Activated T-helper 2 cell treated with anti-CD3 and anti-CD28 coated beads, Interferon-gamma antibody, Interleukin-2, Interleukin-4, amounts not matched to agents 10 μg/mL and 5 μg/mL and 100 μg/mL, durations not matched to agents 14 hours and 24 hours and 36 hours (primary cell): Measurements from ENCODE around the gene OSTC. TPM values are rescaled to one million over a fixed set of nuclear protein-coding genes. Genes with fewer than 3 reads are reported as not detected.

Source experiments
- DNase-seq: peaks from one replicate; pipeline ENCODE4 v3.0.0; 2021; ENCODE audit warnings: low spot score
- H3K27ac Mint-ChIP-seq: one replicate; pipeline ENCODE4 v1.8.0; 2021; ENCODE audit warnings: mixed read lengths
- H3K27me3 Mint-ChIP-seq: one replicate; pipeline ENCODE4 v1.8.0; 2021; ENCODE audit warnings: low read depth, mixed read lengths
- H3K36me3 Mint-ChIP-seq: one replicate; pipeline ENCODE4 v1.8.0; 2021; ENCODE audit warnings: low read depth, mixed read lengths
- H3K4me1 Mint-ChIP-seq: one replicate; pipeline ENCODE4 v1.8.0; 2021; ENCODE audit warnings: low read depth, mixed read lengths
- H3K4me3 Mint-ChIP-seq: one replicate; pipeline ENCODE4 v1.8.0; 2021; ENCODE audit warnings: low read depth, mild to moderate bottlenecking, moderate library complexity, mixed read lengths
- H3K9me3 Mint-ChIP-seq: one replicate; pipeline ENCODE4 v1.8.0; 2021; ENCODE audit warnings: mixed read lengths
- intact Hi-C: fragments of 100-400 bp; cut with micrococcal nuclease; formaldehyde crosslinking; loops from one replicate; pipeline ENCODE4 v1.15.1; 2023
- total RNA-seq: library from RNA; stranded (reverse); gene quantifications from 2 replicates; pipeline ENCODE4 v1.2.3, GENCODE V29; 2022

The OSTC gene
- total RNA-seq, 1 donor from 2014 or later, result 113 TPM

DNA sequence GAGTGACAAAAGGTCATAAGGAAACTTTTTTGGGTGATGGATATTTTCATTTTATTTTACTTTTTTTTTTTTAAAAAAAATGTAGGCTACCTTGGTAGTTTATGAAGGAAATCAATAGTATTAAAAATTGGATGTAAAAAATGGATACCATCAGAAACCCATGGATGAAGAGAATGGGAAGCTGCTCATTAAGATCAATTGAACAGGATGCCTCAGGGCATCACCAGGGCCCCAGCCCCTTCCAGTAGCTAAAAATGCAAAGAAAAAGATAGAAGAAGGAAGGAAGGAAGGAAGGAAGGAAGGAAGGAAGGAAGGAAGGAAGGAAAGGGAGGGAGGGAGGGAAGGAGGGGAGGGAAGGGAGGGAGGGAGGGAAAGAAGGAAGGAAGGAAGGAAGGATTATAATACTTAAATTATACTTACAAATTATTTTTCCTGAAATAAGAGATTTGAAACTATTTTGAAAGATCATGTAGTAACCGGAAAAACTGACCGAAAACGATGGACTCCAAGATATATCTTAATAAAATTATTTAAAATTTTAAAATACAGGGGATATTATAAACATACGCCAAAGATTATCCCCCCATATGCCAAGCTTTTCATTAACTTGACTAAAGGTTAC, 24.1 kb downstream of the OSTC start:
- intact Hi-C loops, result no loop called here
- DNase-seq, result no peak
- peaks cover 35% of the 10 kb centered on the region for H3K36me3 Mint-ChIP-seq
- H3K4me3 Mint-ChIP-seq, result no peak overlapping the region
- no peak overlapping the region for H3K27ac Mint-ChIP-seq
- H3K9me3 Mint-ChIP-seq, result no peaks in the 10 kb centered on the region
- peaks cover 3% of the 10 kb centered on the region for H3K4me1 Mint-ChIP-seq
- no peaks in the 10 kb centered on the region for H3K27me3 Mint-ChIP-seq

- Mint-ChIP-seq H3K36me3 (peaks cover 8% of the 10 kb centered on the region), H3K4me1 (no peaks in the 10 kb centered on the region), H3K27me3 (no peaks in the 10 kb centered on the region), H3K9me3 (no peaks in the 10 kb centered on the region), H3K27ac (no peak overlapping the region), H3K4me3 (no peak overlapping the region)
- no peak for DNase-seq
- intact Hi-C loops, result loop anchor here (10.0 kb wide), 1 partner anchor 723 kb away; no protein-coding TSS in a partner anchor
Measured at GRCh38 chr4:108681321-108681809, 31.0 kb downstream of the OSTC start.

GRCh38 chr4:108683479-108683878, 33.1 kb downstream of the OSTC start:
- Mint-ChIP-seq H3K36me3 (no peaks in the 10 kb centered on the region), H3K27ac (no peak overlapping the region), H3K27me3 (peaks cover 2% of the 10 kb centered on the region), H3K4me3 (no peak overlapping the region), H3K9me3 (no peaks in the 10 kb centered on the region), H3K4me1 (peaks cover 2% of the 10 kb centered on the region)
- DNase-seq, result no peak
- intact Hi-C loops, result loop anchor here (10.0 kb wide), 1 partner anchor 721 kb away; no protein-coding TSS in a partner anchor

GRCh38 chr4:108685036-108685686, 34.8 kb downstream of the OSTC start:
- H3K36me3 Mint-ChIP-seq, result no peaks in the 10 kb centered on the region
- no peak overlapping the region for H3K4me3 Mint-ChIP-seq
- intact Hi-C loops, result loop anchor here (10.0 kb wide), 1 partner anchor 720 kb away; no protein-coding TSS in a partner anchor
- H3K9me3 Mint-ChIP-seq, result no peaks in the 10 kb centered on the region
- peaks cover 4% of the 10 kb centered on the region for H3K27me3 Mint-ChIP-seq
- no peak for DNase-seq
- H3K4me1 Mint-ChIP-seq, result peaks cover 2% of the 10 kb centered on the region
- no peak overlapping the region for H3K27ac Mint-ChIP-seq

- Mint-ChIP-seq H3K27me3 (peaks cover 4% of the 10 kb centered on the region), H3K4me1 (peaks cover 2% of the 10 kb centered on the region), H3K9me3 (no peaks in the 10 kb centered on the region), H3K27ac (no peak overlapping the region), H3K36me3 (no peaks in the 10 kb centered on the region), H3K4me3 (no peak overlapping the region)
- intact Hi-C loops, result no loop called here
- no peak for DNase-seq
Measured at GRCh38 chr4:108690738-108691137, 40.3 kb downstream of the OSTC start.

DNA sequence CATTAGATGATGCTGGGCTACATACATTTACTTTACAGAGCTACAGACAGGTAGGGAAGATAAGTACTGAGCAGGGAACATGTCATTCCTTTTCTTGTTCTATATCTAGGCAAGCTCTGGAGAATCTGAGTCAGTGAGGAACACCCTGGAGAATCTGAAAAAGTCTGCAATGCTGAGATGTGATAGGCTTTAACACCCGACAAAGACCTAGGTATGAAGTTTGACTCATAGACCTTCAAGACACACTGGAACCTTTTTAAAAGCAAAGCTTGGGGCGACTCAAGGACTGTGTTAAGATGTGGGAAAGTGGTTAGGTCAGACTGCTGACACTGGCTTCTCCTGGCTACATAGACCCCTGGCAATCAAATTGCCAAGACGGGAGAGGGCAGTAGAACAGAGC, 42.8 kb downstream of the OSTC start:
- intact Hi-C loops, result no loop called here
- Mint-ChIP-seq H3K36me3 (no peaks in the 10 kb centered on the region), H3K27me3 (peaks cover 1% of the 10 kb centered on the region), H3K9me3 (no peaks in the 10 kb centered on the region), H3K4me3 (no peak overlapping the region), H3K27ac (no peak overlapping the region), H3K4me1 (no peaks in the 10 kb centered on the region)
- DNase-seq, result no peak

DNA sequence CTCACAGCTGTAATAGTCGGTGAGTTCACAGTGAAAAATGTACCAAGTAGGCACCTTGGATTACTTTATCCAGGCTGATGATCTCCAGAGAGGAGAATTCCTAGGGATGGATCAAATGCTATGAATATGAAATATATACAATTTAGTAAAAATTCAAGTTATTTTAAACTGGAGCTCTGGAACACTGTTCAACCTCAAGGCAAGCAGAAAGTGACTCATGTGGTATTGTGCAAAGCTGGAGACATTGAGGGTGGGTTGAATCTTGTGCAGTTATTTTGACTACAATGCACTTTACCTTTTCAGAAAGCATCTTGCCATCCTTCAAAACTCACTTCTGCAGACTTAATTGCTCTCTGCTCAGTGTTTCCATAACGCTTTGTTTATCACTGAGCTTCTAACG, 43.4 kb downstream of the OSTC start:
- H3K4me1 Mint-ChIP-seq, result no peaks in the 10 kb centered on the region
- no peaks in the 10 kb centered on the region for H3K9me3 Mint-ChIP-seq
- no peak overlapping the region for H3K27ac Mint-ChIP-seq
- no peak for DNase-seq
- no peak overlapping the region for H3K4me3 Mint-ChIP-seq
- peaks cover 6% of the 10 kb centered on the region for H3K27me3 Mint-ChIP-seq
- intact Hi-C loops, result no loop called here
- no peaks in the 10 kb centered on the region for H3K36me3 Mint-ChIP-seq

DNA sequence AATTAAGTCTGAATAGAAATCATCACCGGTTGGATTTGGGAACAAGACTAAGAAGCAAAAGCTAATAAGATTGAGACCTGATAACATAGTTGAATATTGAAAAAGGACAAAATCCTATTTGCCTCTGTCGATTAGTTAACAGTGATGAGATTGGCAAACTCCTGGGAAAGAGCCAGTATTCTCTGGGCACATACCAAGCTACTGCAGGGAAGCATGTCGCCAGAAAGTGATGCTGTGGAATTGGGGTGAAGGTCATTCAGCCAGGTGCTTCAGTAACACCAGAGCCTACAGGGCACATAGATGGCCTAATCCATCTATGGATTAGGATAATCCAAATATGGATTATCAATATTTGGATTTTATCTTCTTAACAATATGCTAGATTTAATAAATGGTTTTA, 44.0 kb downstream of the OSTC start:
- no peaks in the 10 kb centered on the region for H3K9me3 Mint-ChIP-seq
- DNase-seq, result no peak
- H3K4me3 Mint-ChIP-seq, result no peak overlapping the region
- intact Hi-C loops, result no loop called here
- H3K27ac Mint-ChIP-seq, result no peak overlapping the region
- H3K4me1 Mint-ChIP-seq, result no peaks in the 10 kb centered on the region
- H3K36me3 Mint-ChIP-seq, result no peaks in the 10 kb centered on the region
- peaks cover 6% of the 10 kb centered on the region for H3K27me3 Mint-ChIP-seq

- H3K4me3 Mint-ChIP-seq, result no peak overlapping the region
- no peaks in the 10 kb centered on the region for H3K36me3 Mint-ChIP-seq
- no peak for DNase-seq
- intact Hi-C loops, result no loop called here
- peaks cover 5% of the 10 kb centered on the region for H3K27me3 Mint-ChIP-seq
- no peak overlapping the region for H3K27ac Mint-ChIP-seq
- H3K4me1 Mint-ChIP-seq, result no peaks in the 10 kb centered on the region
- no peaks in the 10 kb centered on the region for H3K9me3 Mint-ChIP-seq
Measured at GRCh38 chr4:108695062-108695461, 44.7 kb downstream of the OSTC start.

GRCh38 chr4:108696160-108696559, 45.8 kb downstream of the OSTC start:
- Mint-ChIP-seq H3K4me3 (no peak overlapping the region), H3K36me3 (no peaks in the 10 kb centered on the region), H3K27ac (no peak overlapping the region), H3K4me1 (no peaks in the 10 kb centered on the region), H3K9me3 (no peaks in the 10 kb centered on the region), H3K27me3 (peaks cover 9% of the 10 kb centered on the region)
- no peak for DNase-seq
- intact Hi-C loops, result no loop called here

DNA sequence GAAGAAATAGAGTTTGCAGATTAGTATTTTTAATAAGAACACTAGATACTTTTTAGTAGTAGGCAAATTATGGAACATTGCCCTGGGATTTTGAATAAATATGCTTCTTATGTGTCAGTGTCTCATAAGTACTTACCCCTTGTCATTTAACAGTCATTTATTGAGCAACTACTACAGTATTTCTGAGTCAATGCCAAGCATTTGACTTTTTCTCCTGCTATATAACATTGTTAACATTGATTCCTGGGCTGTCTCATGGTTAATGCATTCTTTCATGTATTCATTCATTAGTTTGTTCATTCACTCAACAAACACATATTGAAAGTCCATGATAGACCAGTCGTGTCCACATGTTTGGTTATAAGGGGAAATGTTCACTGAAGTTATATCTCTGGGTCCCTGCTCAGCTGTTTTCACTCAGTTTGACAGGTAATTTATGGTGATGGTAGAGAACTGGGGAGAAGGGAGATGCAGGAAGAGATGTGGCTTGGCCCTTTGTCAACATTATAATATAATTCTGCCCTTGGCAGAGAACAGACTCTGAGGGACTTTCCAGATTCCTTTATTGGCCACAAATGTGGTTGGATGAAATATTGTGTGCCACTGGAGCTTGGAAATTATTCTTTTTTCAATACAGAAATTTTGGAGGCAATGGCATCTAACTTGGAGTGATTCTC, 49.8 kb downstream of the OSTC start:
- no peak for DNase-seq
- intact Hi-C loops, result no loop called here
- Mint-ChIP-seq H3K36me3 (no peaks in the 10 kb centered on the region), H3K4me3 (no peak overlapping the region), H3K27ac (no peak overlapping the region), H3K4me1 (peaks cover 9% of the 10 kb centered on the region), H3K9me3 (no peaks in the 10 kb centered on the region), H3K27me3 (peaks cover 12% of the 10 kb centered on the region)

GRCh38 chr4:108702960-108703359, 52.6 kb downstream of the OSTC start:
- DNase-seq, result no peak
- Mint-ChIP-seq H3K27me3 (peaks cover 12% of the 10 kb centered on the region), H3K36me3 (no peaks in the 10 kb centered on the region), H3K4me1 (peaks cover 9% of the 10 kb centered on the region), H3K9me3 (no peaks in the 10 kb centered on the region), H3K4me3 (no peak overlapping the region), H3K27ac (no peak overlapping the region)
- intact Hi-C loops, result no loop called here

DNA sequence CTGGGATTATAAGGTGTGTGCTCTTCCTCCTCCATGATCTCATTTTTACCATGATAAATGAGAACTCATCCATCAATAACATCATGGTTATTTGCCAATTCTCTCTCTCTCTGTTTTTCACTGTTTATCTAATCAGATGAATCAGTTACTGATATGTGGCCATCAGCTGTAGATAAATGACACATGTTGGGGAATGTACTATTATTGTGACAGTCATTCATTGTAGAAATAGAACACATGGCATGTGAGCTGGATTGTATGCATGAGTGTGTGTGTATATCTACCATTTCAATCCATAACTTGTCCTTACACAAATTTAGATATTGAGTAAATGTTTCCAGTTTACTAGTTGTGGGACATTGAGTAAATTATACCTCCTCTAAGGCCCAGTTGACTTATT, 53.0 kb downstream of the OSTC start:
- intact Hi-C loops, result no loop called here
- Mint-ChIP-seq H3K9me3 (no peaks in the 10 kb centered on the region), H3K36me3 (no peaks in the 10 kb centered on the region), H3K4me1 (peaks cover 9% of the 10 kb centered on the region), H3K27ac (no peak overlapping the region), H3K4me3 (no peak overlapping the region), H3K27me3 (peaks cover 11% of the 10 kb centered on the region)
- DNase-seq, result no peak
